ENCODE results near the gene LRP2.

DNA sequence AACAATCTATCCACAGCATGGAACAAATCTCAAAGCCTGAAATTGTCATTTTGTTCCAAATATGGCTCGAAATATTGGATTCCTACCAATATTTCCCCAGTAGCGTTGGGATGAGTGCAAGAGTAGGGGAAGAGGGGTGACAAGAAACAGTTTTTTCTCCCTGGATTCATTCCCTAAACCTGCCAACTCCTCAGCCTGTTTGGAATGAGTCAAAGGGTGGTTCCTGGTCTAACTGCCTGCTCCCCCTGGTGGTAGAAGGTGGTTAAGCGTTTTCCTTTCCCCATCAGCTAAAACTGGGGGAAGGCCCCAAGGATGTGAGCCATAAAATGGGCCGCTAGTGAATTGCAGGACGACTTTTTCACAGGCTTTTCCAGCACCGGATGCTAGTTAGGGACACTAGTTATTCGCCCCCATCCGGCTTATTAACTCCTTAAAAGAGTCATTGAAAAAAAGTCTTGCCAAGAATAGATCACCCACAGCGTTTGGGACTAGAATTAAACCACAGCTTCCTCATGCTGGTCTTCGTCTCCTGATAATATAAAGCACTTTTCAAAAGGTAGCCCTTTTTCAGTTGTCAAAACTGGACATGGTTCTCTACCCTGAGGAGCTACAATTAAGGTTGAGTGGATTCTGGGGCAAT, 220.5 kb downstream of the LRP2 start:
- TF ChIP-seq, protein P1, sequence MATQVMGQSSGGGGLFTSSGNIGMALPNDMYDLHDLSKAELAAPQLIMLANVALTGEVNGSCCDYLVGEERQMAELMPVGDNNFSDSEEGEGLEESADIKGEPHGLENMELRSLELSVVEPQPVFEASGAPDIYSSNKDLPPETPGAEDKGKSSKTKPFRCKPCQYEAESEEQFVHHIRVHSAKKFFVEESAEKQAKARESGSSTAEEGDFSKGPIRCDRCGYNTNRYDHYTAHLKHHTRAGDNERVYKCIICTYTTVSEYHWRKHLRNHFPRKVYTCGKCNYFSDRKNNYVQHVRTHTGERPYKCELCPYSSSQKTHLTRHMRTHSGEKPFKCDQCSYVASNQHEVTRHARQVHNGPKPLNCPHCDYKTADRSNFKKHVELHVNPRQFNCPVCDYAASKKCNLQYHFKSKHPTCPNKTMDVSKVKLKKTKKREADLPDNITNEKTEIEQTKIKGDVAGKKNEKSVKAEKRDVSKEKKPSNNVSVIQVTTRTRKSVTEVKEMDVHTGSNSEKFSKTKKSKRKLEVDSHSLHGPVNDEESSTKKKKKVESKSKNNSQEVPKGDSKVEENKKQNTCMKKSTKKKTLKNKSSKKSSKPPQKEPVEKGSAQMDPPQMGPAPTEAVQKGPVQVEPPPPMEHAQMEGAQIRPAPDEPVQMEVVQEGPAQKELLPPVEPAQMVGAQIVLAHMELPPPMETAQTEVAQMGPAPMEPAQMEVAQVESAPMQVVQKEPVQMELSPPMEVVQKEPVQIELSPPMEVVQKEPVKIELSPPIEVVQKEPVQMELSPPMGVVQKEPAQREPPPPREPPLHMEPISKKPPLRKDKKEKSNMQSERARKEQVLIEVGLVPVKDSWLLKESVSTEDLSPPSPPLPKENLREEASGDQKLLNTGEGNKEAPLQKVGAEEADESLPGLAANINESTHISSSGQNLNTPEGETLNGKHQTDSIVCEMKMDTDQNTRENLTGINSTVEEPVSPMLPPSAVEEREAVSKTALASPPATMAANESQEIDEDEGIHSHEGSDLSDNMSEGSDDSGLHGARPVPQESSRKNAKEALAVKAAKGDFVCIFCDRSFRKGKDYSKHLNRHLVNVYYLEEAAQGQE (IDR thresholded peaks at IDR 0.05; ENCODE audit: low read depth), result no peak
- TF ChIP-seq FOXM1 (IDR thresholded peaks at IDR 0.05; ENCODE audit: borderline replicate concordance, low read depth), result no peak

Measured in Ishikawa (cell line).